Parathyroid adenoma (tissue), 2 donors: Measurements from ENCODE around the gene HINT1.

Experiments used
- H2AFZ ChIP-seq: fragments of 300-600 bp; sonication (generic); one replicate; pipeline ENCODE4 v1.7.0; 2017; ENCODE audit warnings: antibody characterized with exemption, mild to moderate bottlenecking
- H3K27ac ChIP-seq: fragments of 300-600 bp; sonication (generic); one replicate; pipeline ENCODE4 v1.7.0; 2017
- H3K27me3 ChIP-seq: fragments of 300-600 bp; sonication (generic); one replicate; pipeline ENCODE4 v1.7.0; 2017; ENCODE audit warnings: low read length; ENCODE audit not compliant: control insufficient read depth, insufficient read depth
- H3K36me3 ChIP-seq: fragments of 300-600 bp; sonication (generic); one replicate; pipeline ENCODE4 v1.7.0; 2017; ENCODE audit warnings: low read length; ENCODE audit not compliant: control insufficient read depth, insufficient read depth
- H3K4me1 ChIP-seq: fragments of 300-600 bp; sonication (generic); one replicate; pipeline ENCODE4 v1.7.0; 2017; ENCODE audit warnings: control low read depth
- H3K4me2 ChIP-seq: fragments of 300-600 bp; sonication (generic); one replicate; pipeline ENCODE4 v1.7.0; 2017; ENCODE audit warnings: low read length
- H3K4me3 ChIP-seq: fragments of 300-600 bp; sonication (generic); one replicate; pipeline ENCODE4 v1.7.0; 2017; ENCODE audit warnings: low read depth, low read length
- H3K79me2 ChIP-seq: fragments of 300-600 bp; sonication (generic); one replicate; pipeline ENCODE4 v1.7.0; 2017; ENCODE audit warnings: control low read depth
- H3K9ac ChIP-seq: fragments of 300-600 bp; sonication (generic); one replicate; pipeline ENCODE4 v1.7.0; 2017; ENCODE audit warnings: mild to moderate bottlenecking
- H3K9me3 ChIP-seq: fragments of 300-600 bp; sonication (generic); one replicate; pipeline ENCODE4 v1.7.0; 2017; ENCODE audit warnings: low read length; ENCODE audit not compliant: control insufficient read depth
- CTCF ChIP-seq: fragments of 300-600 bp; sonication (generic); IDR thresholded peaks from one replicate; pipeline ENCODE4 v1.7.0; 2017; ENCODE audit warnings: antibody characterized with exemption, mild to moderate bottlenecking
- donor health status: primary hyperparathyroidism.

The HINT1 gene

GRCh38 chr5:131185523-131186104 is 20.6 kb upstream of the HINT1 start:
- H3K4me2 ChIP-seq: no peak overlapping the region
- H3K4me1 ChIP-seq: no peaks in the 10 kb centered on the region
- H3K79me2 ChIP-seq: no peaks in the 10 kb centered on the region
- TF ChIP-seq CTCF: no peak
- H3K4me3 ChIP-seq: no peak overlapping the region
- no peaks in the 10 kb centered on the region for H3K27me3 ChIP-seq
- no peak overlapping the region for H3K9ac ChIP-seq
- H2AFZ ChIP-seq: no peak overlapping the region
- H3K27ac ChIP-seq: no peak overlapping the region
- no peaks in the 10 kb centered on the region for H3K36me3 ChIP-seq
- no peaks in the 10 kb centered on the region for H3K9me3 ChIP-seq

- no peaks in the 10 kb centered on the region for H3K4me1 ChIP-seq
- H3K36me3 ChIP-seq: no peaks in the 10 kb centered on the region
- H3K9ac ChIP-seq: no peak overlapping the region
- H3K4me3 ChIP-seq: no peak overlapping the region
- no peak overlapping the region for H2AFZ ChIP-seq
- H3K27ac ChIP-seq: no peak overlapping the region
- H3K27me3 ChIP-seq: no peaks in the 10 kb centered on the region
- no peak overlapping the region for H3K4me2 ChIP-seq
- no peaks in the 10 kb centered on the region for H3K9me3 ChIP-seq
- TF ChIP-seq CTCF: no peak
- H3K79me2 ChIP-seq: no peaks in the 10 kb centered on the region
Observed at GRCh38 chr5:131182839-131183238, 17.8 kb upstream of the HINT1 start.

DNA sequence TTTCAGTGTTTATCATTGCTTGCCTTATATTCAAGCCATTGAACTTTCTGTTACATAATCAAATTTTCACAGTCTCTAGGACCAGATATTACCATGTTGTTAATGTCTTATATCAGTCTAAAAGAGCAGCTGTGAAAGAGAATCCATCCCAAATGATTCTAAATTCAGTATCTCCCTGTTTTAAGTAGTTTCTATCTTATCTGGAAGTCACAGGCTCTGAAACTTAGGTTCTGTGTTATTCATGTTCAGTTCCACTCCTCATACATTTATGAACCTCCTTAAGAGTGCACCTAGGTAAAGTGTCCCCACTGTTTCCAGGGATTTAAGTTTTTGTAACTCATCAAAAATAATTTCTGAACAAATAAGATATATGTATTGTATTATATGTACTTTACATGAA is 15.4 kb upstream of the HINT1 start:
- H2AFZ ChIP-seq: no peak overlapping the region
- H3K36me3 ChIP-seq: no peaks in the 10 kb centered on the region
- no peak overlapping the region for H3K27ac ChIP-seq
- no peaks in the 10 kb centered on the region for H3K4me1 ChIP-seq
- H3K9ac ChIP-seq: no peak overlapping the region
- H3K4me3 ChIP-seq: no peak overlapping the region
- no peak overlapping the region for H3K4me2 ChIP-seq
- TF ChIP-seq CTCF: no peak
- peaks cover 12% of the 10 kb centered on the region for H3K79me2 ChIP-seq
- H3K9me3 ChIP-seq: no peaks in the 10 kb centered on the region
- no peaks in the 10 kb centered on the region for H3K27me3 ChIP-seq

DNA sequence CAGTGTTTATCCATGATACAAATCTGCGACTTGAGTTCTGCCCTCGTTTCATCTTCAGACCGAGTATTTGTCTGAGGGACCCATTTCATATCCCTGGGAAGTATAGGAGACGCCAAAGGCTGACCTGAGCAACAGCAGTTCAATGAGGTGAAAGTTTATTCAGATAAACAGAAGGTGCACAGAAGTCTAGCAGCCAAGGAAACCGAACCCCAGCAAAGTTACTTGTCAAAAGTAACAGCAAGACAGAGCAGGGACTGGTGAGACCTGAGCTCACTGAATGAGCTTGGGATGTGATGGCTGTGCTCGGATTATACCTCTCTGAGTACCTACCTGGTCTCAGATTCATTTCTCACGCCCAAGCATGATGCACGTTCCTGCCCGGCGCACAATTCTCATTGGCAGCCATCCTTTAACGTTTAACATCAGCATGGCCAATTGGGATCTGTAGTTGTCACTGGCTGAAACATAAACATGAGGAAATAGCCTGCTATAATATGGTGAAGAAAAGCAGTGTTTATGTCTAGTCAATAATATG is 6.3 kb upstream of the HINT1 start:
- no peaks in the 10 kb centered on the region for H3K27me3 ChIP-seq
- peak overlapping the region; percentile 86 for H2AFZ ChIP-seq
- no peaks in the 10 kb centered on the region for H3K9me3 ChIP-seq
- peak overlapping the region; percentile 92 for H3K4me3 ChIP-seq
- peak overlapping the region; percentile 60 for H3K27ac ChIP-seq
- peaks cover 16% of the 10 kb centered on the region for H3K79me2 ChIP-seq
- peaks cover 4% of the 10 kb centered on the region for H3K4me1 ChIP-seq
- no peak overlapping the region for H3K9ac ChIP-seq
- no peaks in the 10 kb centered on the region for H3K36me3 ChIP-seq
- H3K4me2 ChIP-seq: peak overlapping the region; percentile 84
- TF ChIP-seq CTCF: no peak
